Astrocyte of the spinal cord (primary cell): ENCODE data around the gene MRPL3.

Experiments
- DNase-seq: peaks from one replicate; pipeline ENCODE4 v3.0.0; 2011; ENCODE audit warnings: low read depth, low spot score
- H3K4me3 ChIP-seq: 2 replicates; pipeline ENCODE4 v1.5.1; 2011; ENCODE audit warnings: low read depth, mild to moderate bottlenecking, low read length, moderate library complexity
- in situ Hi-C: cut with HindIII; loops from 2 replicates; pipeline ENCODE4 v1.10.0; 2017; ENCODE audit warnings: low sequenced_read_pairs
- TF ChIP-seq, protein P1 (sequence below): IDR thresholded peaks from 2 replicates; pipeline ENCODE4 v1.5.1; 2012; ENCODE audit warnings: low read depth, mild to moderate bottlenecking, low read length, inconsistent platforms

The MRPL3 gene

DNA sequence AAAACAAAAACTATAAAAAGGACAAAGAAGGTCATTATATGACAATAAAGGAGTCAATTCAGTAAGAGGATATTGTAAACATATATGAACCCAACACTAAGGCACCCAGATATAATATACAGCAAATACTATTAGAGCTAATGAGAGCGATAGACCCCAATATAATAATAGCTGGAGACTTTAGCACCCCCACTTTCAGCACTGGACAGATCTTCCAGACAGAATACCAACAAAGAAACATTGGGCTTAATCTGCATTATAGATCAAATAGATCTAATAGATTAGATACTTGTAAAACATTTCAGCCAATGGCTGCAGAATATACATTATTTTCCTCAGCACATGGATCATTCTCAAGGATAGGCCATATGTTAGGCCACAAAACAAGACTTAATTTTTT, 67.8 kb downstream of the MRPL3 start:
- H3K4me3 ChIP-seq: no peak overlapping the region
- TF ChIP-seq, protein P1, sequence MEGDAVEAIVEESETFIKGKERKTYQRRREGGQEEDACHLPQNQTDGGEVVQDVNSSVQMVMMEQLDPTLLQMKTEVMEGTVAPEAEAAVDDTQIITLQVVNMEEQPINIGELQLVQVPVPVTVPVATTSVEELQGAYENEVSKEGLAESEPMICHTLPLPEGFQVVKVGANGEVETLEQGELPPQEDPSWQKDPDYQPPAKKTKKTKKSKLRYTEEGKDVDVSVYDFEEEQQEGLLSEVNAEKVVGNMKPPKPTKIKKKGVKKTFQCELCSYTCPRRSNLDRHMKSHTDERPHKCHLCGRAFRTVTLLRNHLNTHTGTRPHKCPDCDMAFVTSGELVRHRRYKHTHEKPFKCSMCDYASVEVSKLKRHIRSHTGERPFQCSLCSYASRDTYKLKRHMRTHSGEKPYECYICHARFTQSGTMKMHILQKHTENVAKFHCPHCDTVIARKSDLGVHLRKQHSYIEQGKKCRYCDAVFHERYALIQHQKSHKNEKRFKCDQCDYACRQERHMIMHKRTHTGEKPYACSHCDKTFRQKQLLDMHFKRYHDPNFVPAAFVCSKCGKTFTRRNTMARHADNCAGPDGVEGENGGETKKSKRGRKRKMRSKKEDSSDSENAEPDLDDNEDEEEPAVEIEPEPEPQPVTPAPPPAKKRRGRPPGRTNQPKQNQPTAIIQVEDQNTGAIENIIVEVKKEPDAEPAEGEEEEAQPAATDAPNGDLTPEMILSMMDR: no peak
- in situ Hi-C loops: no loop called here
- no peak for DNase-seq

DNA sequence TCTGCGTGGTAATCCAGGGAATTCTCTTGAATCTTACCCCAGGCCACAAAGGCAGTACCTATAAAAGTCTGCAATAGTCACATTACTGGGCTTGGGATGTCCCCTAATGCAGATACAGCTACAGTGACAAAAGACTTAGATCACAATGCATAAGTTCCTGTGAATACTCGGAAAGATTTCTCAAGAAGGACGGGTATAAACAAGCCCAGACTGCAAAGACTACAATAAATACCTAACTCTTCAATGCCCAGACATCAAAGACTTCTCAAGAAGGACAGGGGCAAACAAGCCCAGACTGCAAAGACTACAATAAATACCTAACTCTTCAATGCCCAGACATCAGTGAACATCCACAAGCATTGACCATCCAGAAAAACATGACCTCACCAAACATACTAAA, 70.3 kb downstream of the MRPL3 start:
- TF ChIP-seq, protein P1: no peak
- in situ Hi-C loops: no loop called here
- no peak for DNase-seq
- no peak overlapping the region for H3K4me3 ChIP-seq

DNA sequence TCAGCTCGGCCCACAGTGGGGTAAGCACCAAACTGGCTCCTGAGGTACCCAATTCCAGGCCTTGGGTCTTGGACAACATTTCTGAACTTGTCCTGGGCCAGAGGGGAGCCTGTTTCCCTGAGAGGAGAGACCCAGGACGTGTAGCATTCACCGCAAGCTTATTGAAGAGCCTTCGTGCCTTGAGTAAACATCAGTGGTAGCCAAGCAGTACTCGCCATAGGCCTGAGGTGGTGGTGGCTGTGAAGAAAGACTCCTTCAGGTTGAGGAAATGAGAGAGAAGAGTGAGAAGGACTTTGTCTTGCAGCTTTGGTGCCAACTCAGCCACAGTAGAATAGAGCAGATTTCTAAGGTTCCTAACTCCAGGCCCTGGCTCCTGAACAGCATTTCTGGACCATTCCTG, 71.0 kb downstream of the MRPL3 start:
- TF ChIP-seq, protein P1: no peak
- in situ Hi-C loops: no loop called here
- H3K4me3 ChIP-seq: no peak overlapping the region
- no peak for DNase-seq

DNA sequence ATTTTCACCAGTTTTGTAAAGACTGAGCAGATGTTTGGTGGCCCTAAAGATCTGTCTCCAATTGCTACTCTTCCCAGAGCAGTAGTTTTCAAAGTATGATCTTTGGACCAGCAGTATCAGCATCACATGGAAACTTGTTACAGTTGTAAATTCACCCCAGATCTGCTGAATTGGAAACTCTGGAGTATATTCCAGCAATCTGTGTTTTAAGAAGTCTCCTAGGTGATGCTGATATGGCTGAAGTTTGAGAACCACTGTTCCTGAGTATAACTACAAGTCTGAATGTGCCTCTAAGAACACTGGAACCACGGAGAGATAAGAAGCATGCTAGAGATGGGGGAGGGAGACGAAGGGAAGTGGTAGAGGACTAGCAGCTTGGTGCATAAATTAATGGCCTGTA, 75.5 kb downstream of the MRPL3 start:
- in situ Hi-C loops: no loop called here
- H3K4me3 ChIP-seq: no peak overlapping the region
- no peak for DNase-seq
- TF ChIP-seq, protein P1: no peak

DNA sequence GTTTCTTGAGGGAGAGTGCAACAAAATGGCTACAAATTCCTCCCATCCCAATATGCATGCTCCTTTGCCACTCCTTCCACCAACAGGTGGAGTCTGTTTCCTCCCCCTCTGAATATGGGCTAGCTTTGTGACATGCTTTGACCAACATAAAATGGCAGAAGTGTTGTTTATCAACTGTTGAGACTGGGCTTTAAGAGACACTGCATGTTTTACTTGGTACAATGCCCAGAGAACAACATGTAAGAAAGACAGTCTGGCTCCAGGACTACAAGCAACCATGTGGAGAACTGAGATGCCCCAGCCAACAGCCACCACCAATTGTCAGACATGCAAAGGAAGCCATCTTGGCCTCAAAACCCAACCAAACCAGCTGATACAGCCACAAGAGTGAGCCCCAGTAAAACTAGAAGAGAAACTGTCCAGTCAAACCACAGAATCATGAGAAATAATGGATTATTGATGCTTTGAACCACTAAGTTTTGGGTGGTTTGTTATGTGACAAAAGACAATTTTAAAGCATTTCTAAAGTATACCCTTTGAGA, 80.7 kb downstream of the MRPL3 start:
- H3K4me3 ChIP-seq: no peak overlapping the region
- DNase-seq: peak; percentile 12
- in situ Hi-C loops: no loop called here
- TF ChIP-seq, protein P1: no peak

DNA sequence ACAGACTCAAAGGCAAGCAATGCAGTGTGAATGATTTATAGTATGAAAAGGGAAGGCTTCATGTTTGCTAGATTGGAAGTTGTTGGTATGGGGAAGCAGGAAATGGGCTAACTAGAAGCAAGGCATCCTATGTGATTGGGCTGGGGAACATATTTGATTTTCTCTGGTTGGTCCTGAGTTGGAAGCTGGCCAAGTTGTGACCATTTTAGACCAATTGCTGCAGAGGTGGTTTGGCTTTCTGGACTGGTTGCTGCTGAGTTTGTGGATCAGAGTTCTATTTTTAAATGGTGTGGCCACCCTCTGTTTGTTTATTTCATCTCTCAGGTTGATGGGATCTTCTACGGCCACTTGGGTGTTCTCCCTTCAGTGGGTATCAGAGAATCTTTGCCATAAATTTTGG, 81.5 kb downstream of the MRPL3 start:
- in situ Hi-C loops: no loop called here
- no peak overlapping the region for H3K4me3 ChIP-seq
- TF ChIP-seq, protein P1: no peak
- peak; percentile 38 for DNase-seq

DNA sequence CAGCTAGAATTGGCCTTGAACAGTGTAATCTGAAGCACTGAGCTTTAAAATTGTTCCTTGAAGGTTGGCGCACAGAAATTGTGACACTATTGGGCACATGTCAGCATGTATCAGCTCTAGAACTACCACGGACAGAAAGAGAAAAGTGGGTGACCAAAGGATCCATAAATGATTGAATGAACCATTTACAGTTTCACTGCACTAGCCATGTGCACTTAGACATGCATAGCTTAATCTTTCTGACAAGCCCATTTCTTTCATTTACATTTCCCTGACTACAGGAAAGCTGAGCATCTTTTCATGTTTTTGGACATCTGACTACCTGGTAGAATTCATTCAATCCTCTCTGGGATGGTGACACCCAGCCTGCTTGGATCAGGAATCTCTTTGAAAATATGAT, 85.0 kb downstream of the MRPL3 start:
- in situ Hi-C loops: no loop called here
- H3K4me3 ChIP-seq: no peak overlapping the region
- TF ChIP-seq, protein P1: no peak
- DNase-seq: no peak
